NB4 (cell line): ENCODE measurements around the gene SDHAF1.
A peak's percentile ranks its signal among the peaks of the same experiment; 100 is the strongest.
"Not testable (repeated sequence)": the region's sequence is repeated elsewhere in the genome, so short reads cannot be mapped to it uniquely, and the experiment has no call there.

Experiments used
- DNase-seq: peaks from one replicate; pipeline ENCODE4 v3.0.0; 2010; ENCODE audit warnings: low read depth
- H3K4me3 ChIP-seq: one replicate; pipeline ENCODE4 v1.5.1; 2011; ENCODE audit warnings: mild to moderate bottlenecking, low read depth, low read length, moderate library complexity
- MYC ChIP-seq: IDR thresholded peaks from 2 replicates; pipeline ENCODE4 v1.6.1; 2011; ENCODE audit warnings: low read depth, low read length
- POLR2A ChIP-seq: IDR thresholded peaks from 2 replicates; pipeline ENCODE4 v1.6.1; 2011; ENCODE audit warnings: mild to moderate bottlenecking; ENCODE audit not compliant: insufficient read length; ENCODE audit errors: extremely low read depth
- TF ChIP-seq, protein P1 (sequence below): IDR thresholded peaks from 2 replicates; pipeline ENCODE4 v1.6.1; 2011; ENCODE audit warnings: low read depth, low read length
- TF ChIP-seq, protein P2 (sequence below): IDR thresholded peaks from one replicate; pipeline ENCODE4 v1.5.1; 2012; ENCODE audit warnings: low read depth, low read length

The SDHAF1 gene

GRCh38 chr19:35995048-35995993, at the start of gene SDHAF1:
SDHAF1 (plus strand) TSS chr19:35995188; CDS start chr19:35995275, 87 bp downstream.
- peak; percentile 93 for DNase-seq
- peak within 1 kb of the TSS; percentile 72 for H3K4me3 ChIP-seq
- peak; percentile 56 for TF ChIP-seq POLR2A
- peak; percentile 69 for TF ChIP-seq MYC
- TF ChIP-seq, protein P1, sequence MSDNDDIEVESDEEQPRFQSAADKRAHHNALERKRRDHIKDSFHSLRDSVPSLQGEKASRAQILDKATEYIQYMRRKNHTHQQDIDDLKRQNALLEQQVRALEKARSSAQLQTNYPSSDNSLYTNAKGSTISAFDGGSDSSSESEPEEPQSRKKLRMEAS: peak; percentile 38; the same call in 1 of the 2 replicates
- TF ChIP-seq, protein P2, sequence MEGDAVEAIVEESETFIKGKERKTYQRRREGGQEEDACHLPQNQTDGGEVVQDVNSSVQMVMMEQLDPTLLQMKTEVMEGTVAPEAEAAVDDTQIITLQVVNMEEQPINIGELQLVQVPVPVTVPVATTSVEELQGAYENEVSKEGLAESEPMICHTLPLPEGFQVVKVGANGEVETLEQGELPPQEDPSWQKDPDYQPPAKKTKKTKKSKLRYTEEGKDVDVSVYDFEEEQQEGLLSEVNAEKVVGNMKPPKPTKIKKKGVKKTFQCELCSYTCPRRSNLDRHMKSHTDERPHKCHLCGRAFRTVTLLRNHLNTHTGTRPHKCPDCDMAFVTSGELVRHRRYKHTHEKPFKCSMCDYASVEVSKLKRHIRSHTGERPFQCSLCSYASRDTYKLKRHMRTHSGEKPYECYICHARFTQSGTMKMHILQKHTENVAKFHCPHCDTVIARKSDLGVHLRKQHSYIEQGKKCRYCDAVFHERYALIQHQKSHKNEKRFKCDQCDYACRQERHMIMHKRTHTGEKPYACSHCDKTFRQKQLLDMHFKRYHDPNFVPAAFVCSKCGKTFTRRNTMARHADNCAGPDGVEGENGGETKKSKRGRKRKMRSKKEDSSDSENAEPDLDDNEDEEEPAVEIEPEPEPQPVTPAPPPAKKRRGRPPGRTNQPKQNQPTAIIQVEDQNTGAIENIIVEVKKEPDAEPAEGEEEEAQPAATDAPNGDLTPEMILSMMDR: no peak

DNA sequence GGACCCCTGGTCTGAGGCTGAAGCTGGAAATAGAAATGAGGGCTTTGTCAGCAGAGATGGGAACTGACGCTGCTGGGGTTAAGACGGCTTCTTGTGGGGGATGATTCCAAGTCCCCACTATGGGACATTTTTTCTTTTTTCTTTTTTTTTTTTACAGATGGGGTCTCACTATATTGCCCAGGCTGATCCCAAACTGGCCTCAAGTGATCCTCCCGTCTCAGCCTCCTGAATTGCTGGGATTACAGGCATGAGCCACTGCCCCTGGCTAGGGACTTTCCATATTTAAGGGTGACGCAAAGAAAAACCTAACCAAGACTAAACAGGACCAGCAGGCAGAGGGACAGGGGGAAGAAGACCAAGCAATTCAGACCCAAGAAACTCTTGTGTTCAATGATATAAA, 48.8 kb upstream of the SDHAF1 start:
- TF ChIP-seq, protein P2: no peak
- TF ChIP-seq, protein P1: no peak
- TF ChIP-seq MYC (no peak), POLR2A (no peak)
- no peak overlapping the region for H3K4me3 ChIP-seq
- no peak for DNase-seq

DNA sequence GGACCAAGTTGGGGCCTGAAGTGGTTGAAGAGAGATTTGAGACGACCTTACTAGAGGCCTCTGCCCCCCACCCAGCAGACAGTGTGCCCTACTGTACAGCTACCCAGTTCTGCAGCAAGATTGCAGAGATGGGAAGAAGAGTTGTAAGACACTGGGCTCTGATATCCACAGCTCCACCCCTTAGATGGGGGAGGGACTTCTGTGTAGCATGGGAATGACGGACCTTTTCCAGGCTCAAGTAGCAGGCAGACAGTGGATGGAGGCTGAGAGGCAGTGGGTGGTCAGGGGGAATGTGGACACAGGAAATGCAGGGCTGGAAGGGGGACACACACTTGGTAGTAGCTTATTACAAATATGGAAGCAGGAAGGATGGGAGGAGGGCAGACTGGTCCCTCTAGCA, 45.9 kb upstream of the SDHAF1 start:
- H3K4me3 ChIP-seq: no peak overlapping the region
- TF ChIP-seq POLR2A: no peak
- TF ChIP-seq, protein P2: no peak
- no peak for TF ChIP-seq MYC
- TF ChIP-seq, protein P1: no peak
- no peak for DNase-seq

- no peak overlapping the region for H3K4me3 ChIP-seq
- DNase-seq: no peak
- TF ChIP-seq MYC (no peak), POLR2A (no peak)
- TF ChIP-seq, protein P1: no peak
- TF ChIP-seq, protein P2: no peak
These were observed 38.9 kb upstream of the SDHAF1 start for GRCh38 chr19:35955881-35956634.

- DNase-seq, H3K4me3 ChIP-seq: not testable (repeated sequence)
These were observed 37.6 kb upstream of the SDHAF1 start for GRCh38 chr19:35957411-35957810.

GRCh38 chr19:35958660-35959039, 36.3 kb upstream of the SDHAF1 start:
- H3K4me3 ChIP-seq: no peak overlapping the region
- no peak for DNase-seq
- TF ChIP-seq, protein P2: no peak
- TF ChIP-seq MYC (no peak), POLR2A (no peak)
- TF ChIP-seq, protein P1: no peak
